MM.1S (cell line): ENCODE data around the gene CMPK2.

Experiments
- CTCF ChIP-seq: fragments of 300-600 bp; sonication (generic); IDR thresholded peaks from 2 replicates; pipeline ENCODE4 v1.5.1; 2016; ENCODE audit warnings: antibody characterized with exemption, low read length, mixed read lengths
- EZH2 ChIP-seq: fragments of 300-600 bp; sonication (generic); optimal IDR thresholded peaks from 2 replicates; pipeline ENCODE3; 2017; ENCODE audit warnings: low read depth, mild to moderate bottlenecking, antibody characterized with exemption, low read length, mixed read lengths

DNA sequence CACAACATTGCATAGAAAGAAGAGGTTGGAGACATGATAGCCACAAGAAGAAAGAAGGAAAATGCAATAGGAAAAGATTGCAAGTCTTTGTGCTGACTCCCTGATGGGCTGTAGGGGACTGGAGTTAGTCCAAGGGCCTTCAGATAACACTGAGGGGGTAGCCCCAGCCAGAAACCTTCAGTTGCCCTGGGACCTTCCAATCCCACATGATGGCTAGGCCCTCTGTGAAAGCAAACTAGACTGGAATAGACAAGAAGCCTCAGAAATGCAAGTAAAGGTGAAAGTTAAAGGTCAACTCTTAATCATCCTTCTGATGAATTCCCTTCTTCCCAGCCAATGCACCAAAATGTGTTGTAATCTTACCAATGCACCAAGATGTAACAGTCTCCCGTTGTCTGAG is 19.2 kb downstream of the CMPK2 start:
- TF ChIP-seq CTCF (no peak), EZH2 (no peak)
